ENCODE measurements around the gene SLC16A12. TPM values are rescaled to one million over a fixed set of nuclear protein-coding genes. Genes with fewer than 3 reads are reported as not detected.

The SLC16A12 gene
- total RNA-seq, 1 experiment from 2014 or later, result 1.0 TPM

DNA sequence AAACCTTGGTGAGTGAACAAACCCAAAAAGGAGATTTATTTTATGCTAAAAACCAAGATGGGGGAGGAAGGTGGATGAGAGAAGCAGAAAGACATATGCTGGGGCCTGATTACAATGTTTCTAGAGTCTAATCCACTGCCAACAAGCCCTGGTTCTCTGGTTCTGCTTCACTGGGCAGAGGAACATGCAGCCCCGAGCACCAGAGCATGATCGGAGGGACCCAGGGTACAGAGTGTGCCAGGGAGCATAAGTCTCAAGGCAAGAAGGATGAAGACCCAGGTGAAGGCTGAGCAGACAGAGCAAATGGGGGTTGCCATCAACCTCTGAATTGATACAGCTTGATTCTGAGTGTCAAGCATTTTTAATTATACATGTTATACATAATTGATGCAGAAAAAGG is 30.7 kb downstream of the SLC16A12 start:
- Mint-ChIP-seq H3K4me1 (ENCODE audit: low read depth, unreplicated experiment) (no peaks in the 10 kb centered on the region), H3K27ac (ENCODE audit: unreplicated experiment) (no peak overlapping the region), H3K4me3 (ENCODE audit: low read depth, unreplicated experiment) (no peak overlapping the region), H3K27me3 (ENCODE audit: unreplicated experiment) (no peaks in the 10 kb centered on the region), H3K9me3 (ENCODE audit: low read depth, unreplicated experiment) (peaks cover 2% of the 10 kb centered on the region), H3K36me3 (ENCODE audit: insufficient read depth, unreplicated experiment) (no peaks in the 10 kb centered on the region)
- intact Hi-C loops (cut with micrococcal nuclease; ENCODE audit: unreplicated experiment), result no loop called here
- DNase-seq, result no peak
- no peak for TF ChIP-seq CTCF (IDR thresholded peaks at IDR 0.05; ENCODE audit: unreplicated experiment)
- no TSS peak for BruUV-seq (replicated peaks)
- CTCF ChIA-PET, result no interaction called here

- DNase-seq, result no peak
- H3K27me3 Mint-ChIP-seq (ENCODE audit: unreplicated experiment), result no peaks in the 10 kb centered on the region
- no peaks in the 10 kb centered on the region for H3K4me1 Mint-ChIP-seq (ENCODE audit: low read depth, unreplicated experiment)
- H3K4me3 Mint-ChIP-seq (ENCODE audit: low read depth, unreplicated experiment), result no peak overlapping the region
- H3K27ac Mint-ChIP-seq (ENCODE audit: unreplicated experiment), result no peak overlapping the region
- intact Hi-C loops (cut with micrococcal nuclease; ENCODE audit: unreplicated experiment), result no loop called here
- TF ChIP-seq CTCF (IDR thresholded peaks at IDR 0.05; ENCODE audit: unreplicated experiment), result no peak
- no peaks in the 10 kb centered on the region for H3K36me3 Mint-ChIP-seq (ENCODE audit: insufficient read depth, unreplicated experiment)
- CTCF ChIA-PET, result no interaction called here
- peaks cover 5% of the 10 kb centered on the region for H3K9me3 Mint-ChIP-seq (ENCODE audit: low read depth, unreplicated experiment)
- BruUV-seq (replicated peaks), result no TSS peak
These were observed 31.6 kb downstream of the SLC16A12 start for GRCh38 chr10:89503652-89504370.

- no TSS peak for BruUV-seq (replicated peaks)
- Mint-ChIP-seq H3K4me1 (ENCODE audit: low read depth, unreplicated experiment) (no peaks in the 10 kb centered on the region), H3K4me3 (ENCODE audit: low read depth, unreplicated experiment) (no peak overlapping the region), H3K27ac (ENCODE audit: unreplicated experiment) (no peak overlapping the region), H3K27me3 (ENCODE audit: unreplicated experiment) (no peaks in the 10 kb centered on the region), H3K36me3 (ENCODE audit: insufficient read depth, unreplicated experiment) (no peaks in the 10 kb centered on the region), H3K9me3 (ENCODE audit: low read depth, unreplicated experiment) (peaks cover 5% of the 10 kb centered on the region)
- CTCF ChIA-PET, result no interaction called here
- DNase-seq, result no peak
- no peak for TF ChIP-seq CTCF (IDR thresholded peaks at IDR 0.05; ENCODE audit: unreplicated experiment)
- intact Hi-C loops (cut with micrococcal nuclease; ENCODE audit: unreplicated experiment), result no loop called here
These were observed 32.2 kb downstream of the SLC16A12 start for GRCh38 chr10:89503151-89503550.

GRCh38 chr10:89502549-89502948 is 32.8 kb downstream of the SLC16A12 start:
- no peak for DNase-seq
- CTCF ChIA-PET, result no interaction called here
- BruUV-seq (replicated peaks), result no TSS peak
- H3K27ac Mint-ChIP-seq (ENCODE audit: unreplicated experiment), result no peak overlapping the region
- no peak for TF ChIP-seq CTCF (IDR thresholded peaks at IDR 0.05; ENCODE audit: unreplicated experiment)
- no peaks in the 10 kb centered on the region for H3K27me3 Mint-ChIP-seq (ENCODE audit: unreplicated experiment)
- H3K4me1 Mint-ChIP-seq (ENCODE audit: low read depth, unreplicated experiment), result no peaks in the 10 kb centered on the region
- H3K9me3 Mint-ChIP-seq (ENCODE audit: low read depth, unreplicated experiment), result peaks cover 5% of the 10 kb centered on the region
- H3K4me3 Mint-ChIP-seq (ENCODE audit: low read depth, unreplicated experiment), result no peak overlapping the region
- H3K36me3 Mint-ChIP-seq (ENCODE audit: insufficient read depth, unreplicated experiment), result no peaks in the 10 kb centered on the region
- intact Hi-C loops (cut with micrococcal nuclease; ENCODE audit: unreplicated experiment), result no loop called here
